GM12878 (cell line): ENCODE measurements around the gene NFE2L3.

ENCODE experiments used
- CTCF ChIP-seq, 3 experiments: IDR thresholded peaks in 2 of 3; conservative IDR thresholded peaks in 1 of 3; 2 replicates each; pipeline ENCODE4 v1.5.1; 2011; ENCODE audit warnings: low read depth in 3 of 3, low read length in 3 of 3, mild to moderate bottlenecking in 3 of 3, control low read depth in 2 of 3, moderate library complexity in 2 of 3, inconsistent platforms in 1 of 3, mixed read lengths in 1 of 3; ENCODE audit not compliant: control insufficient read depth in 2 of 3, insufficient read depth in 1 of 3; ENCODE audit errors: extremely low read depth in 1 of 3
- HDAC6 ChIP-seq: fragments of 200-600 bp; sonication (generic); IDR thresholded peaks from one replicate; pipeline ENCODE4 v1.8.0; 2017; ENCODE audit warnings: antibody characterized with exemption; ENCODE audit not compliant: unreplicated experiment
- POLR2AphosphoS5 ChIP-seq: IDR thresholded peaks from 2 replicates; pipeline ENCODE4 v1.6.1; 2011; ENCODE audit warnings: mild to moderate bottlenecking, low read length, inconsistent platforms
- SIX5 ChIP-seq: IDR thresholded peaks from 2 replicates; pipeline ENCODE4 v1.6.1; 2011; ENCODE audit warnings: mild to moderate bottlenecking, low read depth, low read length, moderate library complexity; ENCODE audit not compliant: severe bottlenecking
- TCF12 ChIP-seq: IDR thresholded peaks from 2 replicates; pipeline ENCODE4 v1.6.1; 2011; ENCODE audit warnings: low read depth, mild to moderate bottlenecking, low read length
- TF ChIP-seq, protein P1 (sequence below): fragments of 450-650 bp; formaldehyde crosslinking; IDR thresholded peaks from 2 replicates; pipeline ENCODE4 v1.4.0; 2022; ENCODE audit warnings: mild to moderate bottlenecking, moderate library complexity

DNA sequence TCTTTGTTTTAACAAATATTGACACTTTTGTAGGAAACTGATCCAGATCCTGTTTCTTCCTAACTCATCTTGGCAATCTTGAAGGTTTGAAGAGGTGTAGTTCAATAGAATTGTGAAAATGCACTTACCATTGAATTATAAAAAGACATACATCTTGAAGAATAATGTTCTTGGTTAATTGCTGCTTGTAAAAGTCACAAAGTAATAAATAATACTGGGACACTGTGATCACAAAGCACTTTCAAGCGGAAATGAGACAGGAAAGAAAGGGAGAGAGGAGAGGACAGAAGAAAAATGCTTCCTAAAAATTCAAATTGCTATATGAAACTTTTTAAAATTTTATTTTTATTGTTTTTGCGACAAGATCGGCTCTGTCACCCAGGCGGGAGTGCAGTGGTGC lies 15.2 kb upstream of the NFE2L3 start:
- TF ChIP-seq CTCF (IDR thresholded peaks at IDR 0.05 in 2 of 3, conservative IDR thresholded peaks at IDR 0.05 in 1 of 3; ENCODE audit: control insufficient read depth in 2 of 3, extremely low read depth in 1 of 3, insufficient read depth in 1 of 3, low read depth in 3 of 3, low read length in 3 of 3), result no peak
- TF ChIP-seq TCF12, result no peak
- no peak for TF ChIP-seq SIX5
- no peak for TF ChIP-seq HDAC6
- TF ChIP-seq POLR2AphosphoS5, result no peak
- TF ChIP-seq, protein P1, sequence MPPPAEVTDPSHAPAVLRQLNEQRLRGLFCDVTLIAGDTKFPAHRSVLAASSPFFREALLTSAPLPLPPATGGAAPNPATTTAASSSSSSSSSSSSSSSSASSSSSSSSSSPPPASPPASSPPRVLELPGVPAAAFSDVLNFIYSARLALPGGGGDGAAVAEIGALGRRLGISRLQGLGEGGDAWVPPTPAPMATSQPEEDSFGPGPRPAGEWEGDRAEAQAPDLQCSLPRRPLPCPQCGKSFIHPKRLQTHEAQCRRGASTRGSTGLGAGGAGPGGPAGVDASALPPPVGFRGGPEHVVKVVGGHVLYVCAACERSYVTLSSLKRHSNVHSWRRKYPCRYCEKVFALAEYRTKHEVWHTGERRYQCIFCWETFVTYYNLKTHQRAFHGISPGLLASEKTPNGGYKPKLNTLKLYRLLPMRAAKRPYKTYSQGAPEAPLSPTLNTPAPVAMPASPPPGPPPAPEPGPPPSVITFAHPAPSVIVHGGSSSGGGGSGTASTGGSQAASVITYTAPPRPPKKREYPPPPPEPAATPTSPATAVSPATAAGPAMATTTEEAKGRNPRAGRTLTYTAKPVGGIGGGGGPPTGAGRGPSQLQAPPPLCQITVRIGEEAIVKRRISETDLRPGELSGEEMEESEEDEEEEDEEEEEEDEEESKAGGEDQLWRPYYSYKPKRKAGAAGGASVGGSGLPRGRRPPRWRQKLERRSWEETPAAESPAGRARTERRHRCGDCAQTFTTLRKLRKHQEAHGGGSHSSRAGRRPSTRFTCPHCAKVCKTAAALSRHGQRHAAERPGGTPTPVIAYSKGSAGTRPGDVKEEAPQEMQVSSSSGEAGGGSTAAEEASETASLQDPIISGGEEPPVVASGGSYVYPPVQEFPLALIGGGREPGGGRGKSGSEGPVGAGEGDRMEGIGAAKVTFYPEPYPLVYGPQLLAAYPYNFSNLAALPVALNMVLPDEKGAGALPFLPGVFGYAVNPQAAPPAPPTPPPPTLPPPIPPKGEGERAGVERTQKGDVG, result no peak
